Activated CD4-positive, CD25-positive, alpha-beta regulatory T cell treated with anti-CD3 and anti-CD28 coated beads, Interleukin-2, amount 50 U/mL, for 72 hours (primary cell): Measurements from ENCODE around the gene HBQ1.
"Not testable (repeated sequence)": the region's sequence is repeated elsewhere in the genome, so short reads cannot be mapped to it uniquely, and the experiment has no call there.

ENCODE experiments used
- DNase-seq: peaks from one replicate; pipeline ENCODE4 v3.0.0; 2021

HBQ1 gene

GRCh38 chr16:211631-212180, 31.4 kb downstream of the HBQ1 start:
- not testable (repeated sequence) for DNase-seq

- no peak for DNase-seq
Measured at GRCh38 chr16:212999-213398, 32.7 kb downstream of the HBQ1 start.

GRCh38 chr16:220021-220420, 39.8 kb downstream of the HBQ1 start:
- no peak for DNase-seq

- DNase-seq, result no peak
Measured at GRCh38 chr16:228151-228851, 48.0 kb downstream of the HBQ1 start.

GRCh38 chr16:228852-229730, 48.8 kb downstream of the HBQ1 start, which contains the start of gene LUC7L:
TSS of gene LUC7L (minus strand) at chr16:229449. CDS start at chr16:229339, 110 bp downstream.
- DNase-seq, result peak; percentile 86

GRCh38 chr16:229731-230281, 49.5 kb downstream of the HBQ1 start:
- no peak for DNase-seq

GRCh38 chr16:230351-230750, 50.1 kb downstream of the HBQ1 start:
- DNase-seq, result not testable (repeated sequence)
